Breast epithelium (tissue), 4 donors: Measurements from ENCODE around the gene LAMA3. TPM values are rescaled to one million over a fixed set of nuclear protein-coding genes. Genes with fewer than 3 reads are reported as not detected.

Source experiments
- DNase-seq, 2 donors: peaks; one replicate each; pipeline ENCODE4 v3.0.0-alpha.2; 2019; ENCODE audit warnings: low spot score in 2 of 2
- H3K27ac ChIP-seq, 2 donors: fragments of 200-600 bp; sonication (generic) in 1 of 2; one replicate each; pipeline ENCODE4 v1.5.1; 2016 to 2019; ENCODE audit warnings: mild to moderate bottlenecking in 1 of 2
- H3K27me3 ChIP-seq, 2 donors: fragments of 200-600 bp; sonication (generic) in 1 of 2; one replicate each; pipeline versions ENCODE4 v1.5.1 to v1.6.0; 2017 to 2019; ENCODE audit warnings: control low read depth in 1 of 2, mild to moderate bottlenecking in 1 of 2
- H3K36me3 ChIP-seq: fragments of 200-600 bp; one replicate; pipeline ENCODE4 v1.5.1; 2019
- H3K4me1 ChIP-seq, 2 donors: fragments of 200-600 bp; sonication (generic); one replicate each; pipeline ENCODE4 v1.5.1; 2016 to 2019; ENCODE audit warnings: control low read depth in 1 of 2
- H3K4me3 ChIP-seq, 3 donors: fragments of 200-600 bp; sonication (generic); 1 replicate in 2 of 3; 2 replicates in 1 of 3; pipeline ENCODE4 v1.5.1; 2016 to 2019; ENCODE audit warnings: mild to moderate bottlenecking in 3 of 3, moderate library complexity in 2 of 3
- H3K9me3 ChIP-seq, 2 donors: fragments of 200-600 bp; sonication (generic) in 1 of 2; one replicate each; pipeline ENCODE4 v1.5.1; 2016 to 2019; ENCODE audit warnings: control low read depth in 1 of 2
- POLR2A ChIP-seq: fragments of 450-650 bp; IDR thresholded peaks from one replicate; pipeline ENCODE4 v1.6.1; 2016; ENCODE audit warnings: antibody characterized with exemption, mild to moderate bottlenecking, moderate library complexity
- POLR2AphosphoS5 ChIP-seq, 3 donors: sonication (generic); formaldehyde crosslinking; IDR thresholded peaks; one replicate each; pipeline ENCODE4 v1.6.1; 2017; ENCODE audit warnings: antibody characterized with exemption in 3 of 3
- intact Hi-C: fragments of 100-400 bp; cut with DNase I; formaldehyde crosslinking; loops from one replicate; pipeline ENCODE4 v1.15.1; 2023; ENCODE audit warnings: low total_unique reads
- total RNA-seq, 3 donors: library from RNA; depleted of rRNA; stranded (reverse); fragments of >200 nt; gene quantifications; one replicate each; pipeline ENCODE4 v1.1.0, GENCODE V29; 2016
- TF ChIP-seq, protein P1 (sequence below), 3 donors: fragments of 450-650 bp; IDR thresholded peaks; one replicate each; pipeline ENCODE4 v1.5.1; 2016 to 2017; ENCODE audit warnings: antibody characterized with exemption in 3 of 3, mild to moderate bottlenecking in 3 of 3, moderate library complexity in 3 of 3

The LAMA3 gene
- total RNA-seq, 3 donors from 2014 or later: 43.4 to 173 (median 127) TPM

DNA sequence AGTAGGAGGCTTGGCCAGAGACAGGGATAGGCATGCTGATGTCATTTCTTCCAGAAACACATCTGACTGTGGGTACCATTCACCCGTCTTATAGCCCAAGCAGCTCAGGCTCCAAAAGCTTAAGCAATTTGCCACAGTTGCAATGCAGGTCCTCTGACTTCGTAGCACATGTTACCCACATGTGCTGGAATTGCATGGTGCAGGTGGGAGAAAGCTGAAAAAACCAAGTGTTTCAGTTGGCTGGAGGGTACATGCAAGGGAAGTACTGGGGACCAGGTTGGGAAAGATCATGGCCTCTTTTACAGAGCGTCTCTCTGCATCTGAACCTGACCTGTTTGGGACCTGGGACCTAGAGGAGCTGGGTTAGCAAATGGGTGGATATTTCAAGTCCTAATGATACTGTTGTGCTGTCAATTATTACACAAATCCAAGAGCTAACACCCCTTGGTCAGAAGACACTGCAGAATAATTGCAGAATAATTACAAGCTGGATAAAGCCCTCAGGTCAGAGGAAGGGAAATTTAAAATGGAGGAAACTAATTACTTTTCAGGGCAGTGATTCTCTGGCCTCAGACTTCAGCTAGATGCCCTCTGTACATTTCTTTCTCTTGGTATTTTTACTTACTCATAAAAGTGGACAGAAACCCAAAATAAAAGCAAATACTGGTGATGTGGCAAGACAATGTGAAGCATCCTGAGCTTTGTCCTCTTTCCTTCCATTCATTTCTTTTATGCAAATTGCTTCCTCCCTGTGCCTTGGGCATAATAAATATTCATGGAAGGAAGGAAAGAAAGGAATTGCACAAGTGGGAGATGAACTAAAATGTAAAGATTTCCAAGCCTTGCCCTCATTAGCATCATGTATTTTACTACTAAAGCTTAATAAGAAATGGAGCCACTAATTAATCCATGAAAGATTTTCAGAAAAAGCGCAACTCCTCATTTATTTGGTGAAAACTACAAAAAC is 279.7 kb downstream of the LAMA3 start:
- no peaks in the 10 kb centered on the region for H3K36me3 ChIP-seq
- DNase-seq: no peak
- no peak overlapping the region for H3K27ac ChIP-seq
- peaks cover 0 to 2% of the 10 kb centered on the region in 2 donors for H3K4me1 ChIP-seq
- H3K4me3 ChIP-seq: no peak overlapping the region
- intact Hi-C loops: no loop called here
- TF ChIP-seq POLR2AphosphoS5 (IDR thresholded peaks at IDR 0.05): no peak
- TF ChIP-seq, protein P1, sequence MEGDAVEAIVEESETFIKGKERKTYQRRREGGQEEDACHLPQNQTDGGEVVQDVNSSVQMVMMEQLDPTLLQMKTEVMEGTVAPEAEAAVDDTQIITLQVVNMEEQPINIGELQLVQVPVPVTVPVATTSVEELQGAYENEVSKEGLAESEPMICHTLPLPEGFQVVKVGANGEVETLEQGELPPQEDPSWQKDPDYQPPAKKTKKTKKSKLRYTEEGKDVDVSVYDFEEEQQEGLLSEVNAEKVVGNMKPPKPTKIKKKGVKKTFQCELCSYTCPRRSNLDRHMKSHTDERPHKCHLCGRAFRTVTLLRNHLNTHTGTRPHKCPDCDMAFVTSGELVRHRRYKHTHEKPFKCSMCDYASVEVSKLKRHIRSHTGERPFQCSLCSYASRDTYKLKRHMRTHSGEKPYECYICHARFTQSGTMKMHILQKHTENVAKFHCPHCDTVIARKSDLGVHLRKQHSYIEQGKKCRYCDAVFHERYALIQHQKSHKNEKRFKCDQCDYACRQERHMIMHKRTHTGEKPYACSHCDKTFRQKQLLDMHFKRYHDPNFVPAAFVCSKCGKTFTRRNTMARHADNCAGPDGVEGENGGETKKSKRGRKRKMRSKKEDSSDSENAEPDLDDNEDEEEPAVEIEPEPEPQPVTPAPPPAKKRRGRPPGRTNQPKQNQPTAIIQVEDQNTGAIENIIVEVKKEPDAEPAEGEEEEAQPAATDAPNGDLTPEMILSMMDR (IDR thresholded peaks at IDR 0.05): no peak
- TF ChIP-seq POLR2A: no peak
- H3K9me3 ChIP-seq: no peaks in the 10 kb centered on the region
- H3K27me3 ChIP-seq: no peaks in the 10 kb centered on the region

DNA sequence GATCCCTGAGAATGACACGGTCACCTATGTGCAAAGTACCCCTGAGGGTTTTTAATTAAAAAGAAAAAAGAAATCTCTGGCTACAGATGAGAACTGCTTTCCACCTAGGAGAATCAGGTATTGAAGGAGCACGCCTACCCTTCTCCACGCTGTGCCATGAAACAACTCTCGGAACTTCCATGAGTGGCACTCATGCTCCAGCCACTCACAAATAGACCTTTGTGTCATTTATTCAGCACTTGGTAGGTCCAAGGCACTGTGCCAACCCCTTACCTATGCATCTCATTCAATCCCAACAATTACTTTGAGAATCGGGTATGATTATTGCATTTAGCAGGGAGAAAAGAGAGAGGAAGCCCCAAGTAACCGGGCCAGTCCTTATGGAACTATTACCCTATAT is 280.4 kb downstream of the LAMA3 start:
- intact Hi-C loops: no loop called here
- TF ChIP-seq, protein P1 (IDR thresholded peaks at IDR 0.05): no peak
- TF ChIP-seq POLR2A (no peak), POLR2AphosphoS5 (IDR thresholded peaks at IDR 0.05) (no peak)
- no peaks in the 10 kb centered on the region for H3K4me1 ChIP-seq
- no peak overlapping the region for H3K27ac ChIP-seq
- H3K4me3 ChIP-seq: no peak overlapping the region
- H3K36me3 ChIP-seq: no peaks in the 10 kb centered on the region
- no peak for DNase-seq
- no peaks in the 10 kb centered on the region for H3K27me3 ChIP-seq
- no peaks in the 10 kb centered on the region for H3K9me3 ChIP-seq

DNA sequence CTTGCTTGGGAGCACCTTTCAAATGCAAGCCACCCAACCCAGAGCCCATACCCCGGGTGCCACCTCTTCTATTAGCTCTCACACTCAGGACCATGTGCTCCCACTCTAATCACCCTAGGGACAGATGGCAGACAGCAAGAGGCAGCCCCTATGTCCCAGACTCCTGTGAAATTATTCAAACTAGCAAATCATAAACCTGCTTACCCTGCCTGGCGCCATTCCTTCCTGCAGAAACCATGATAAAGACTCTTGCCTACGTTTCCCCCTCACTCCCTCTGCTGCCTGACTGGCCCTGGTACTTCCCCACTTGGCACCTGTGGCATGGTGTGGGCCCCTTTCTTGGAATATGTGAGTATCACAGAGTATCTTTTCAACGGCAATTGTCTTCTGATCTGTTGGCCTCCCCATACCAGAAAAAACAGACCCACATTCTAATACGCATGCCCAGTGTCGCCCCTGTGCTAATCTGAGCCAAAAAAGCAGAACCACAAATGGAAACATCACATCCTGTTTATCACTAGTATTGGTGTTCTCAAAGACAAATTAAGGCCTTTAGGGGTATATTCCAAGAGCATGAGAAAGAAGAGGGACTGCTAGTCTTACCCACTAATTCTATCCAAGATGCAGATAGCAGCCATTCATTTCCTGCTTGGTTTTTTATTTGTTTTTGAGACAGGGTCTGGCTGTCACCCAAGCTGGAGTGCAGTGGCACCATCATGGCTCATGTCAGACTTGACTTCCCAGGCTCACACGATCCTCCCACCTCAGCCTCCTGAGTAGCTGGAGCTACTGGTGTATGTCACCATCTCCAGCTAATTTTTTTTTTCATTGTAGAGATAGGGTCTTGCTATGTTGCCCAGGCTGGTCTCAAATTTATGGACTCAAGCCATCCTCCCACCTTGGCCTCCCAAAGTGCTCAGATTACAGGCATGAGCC is 281.2 kb downstream of the LAMA3 start:
- intact Hi-C loops: no loop called here
- Histone ChIP-seq H3K27ac (no peak overlapping the region), H3K27me3 (no peaks in the 10 kb centered on the region), H3K9me3 (no peaks in the 10 kb centered on the region), H3K4me1 (no peaks in the 10 kb centered on the region), H3K4me3 (no peak overlapping the region), H3K36me3 (no peaks in the 10 kb centered on the region)
- TF ChIP-seq, protein P1 (IDR thresholded peaks at IDR 0.05): no peak
- TF ChIP-seq POLR2A: no peak
- TF ChIP-seq POLR2AphosphoS5 (IDR thresholded peaks at IDR 0.05): no peak
- no peak for DNase-seq

DNA sequence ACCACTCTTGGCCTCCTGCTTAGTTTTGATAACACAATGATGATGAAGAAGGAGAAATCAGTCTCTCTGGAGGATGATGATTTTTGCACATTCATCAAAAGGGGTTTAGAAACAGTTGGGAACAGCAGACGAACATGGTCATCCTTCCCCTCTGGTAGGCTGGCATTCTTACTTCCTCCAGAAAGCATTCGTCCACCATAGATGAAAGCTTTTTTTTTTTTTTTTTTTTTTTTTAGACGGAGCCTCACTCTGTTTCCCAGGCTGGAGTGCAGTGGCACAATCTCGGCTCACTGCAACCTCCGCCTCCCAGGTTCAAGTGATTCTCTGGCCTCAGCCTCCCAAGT is 281.8 kb downstream of the LAMA3 start:
- TF ChIP-seq POLR2AphosphoS5 (IDR thresholded peaks at IDR 0.05): no peak
- TF ChIP-seq POLR2A: no peak
- TF ChIP-seq, protein P1 (IDR thresholded peaks at IDR 0.05): no peak
- no peak overlapping the region for H3K27ac ChIP-seq

More for the DNA sequence above, 281.8 kb downstream of the LAMA3 start:
- H3K4me1 ChIP-seq: no peaks in the 10 kb centered on the region
- intact Hi-C loops: no loop called here
- no peak overlapping the region for H3K4me3 ChIP-seq
- H3K36me3 ChIP-seq: no peaks in the 10 kb centered on the region
- no peaks in the 10 kb centered on the region for H3K27me3 ChIP-seq
- H3K9me3 ChIP-seq: no peaks in the 10 kb centered on the region
- DNase-seq: no peak
